Left cardiac atrium (tissue), 4 donors: ENCODE measurements around the gene YRDC. TPM values are rescaled to one million over a fixed set of nuclear protein-coding genes. Genes with fewer than 3 reads are reported as not detected.

Experiments used
- ATAC-seq, 2 donors: fragments of 200-7000 bp; cut with Tn5 transposase; one replicate each; pipeline ENCODE4 v1.9.1; 2020; ENCODE audit warnings: mild to moderate bottlenecking in 2 of 2, moderate library complexity in 2 of 2
- DNase-seq: peaks from one replicate; pipeline ENCODE4 v3.0.0-alpha.2; 2020
- intact Hi-C, 2 donors: fragments of 100-400 bp; cut with DNase I; formaldehyde crosslinking; loops; one replicate each; pipeline versions ENCODE4 v1.14.1 to v1.15.1; 2022 to 2023
- long read RNA-seq: library from polyadenylated mRNA; unstranded; transcript quantifications from one replicate; pipeline ENCODE4 v2.0.0, GENCODE V29; 2021
- total RNA-seq, 2 donors: library from RNA; stranded (reverse); fragmentation: NEBNext Ultra II Directional; extraction: Animal tissue kit (Norgen Biotek cat#: 25700); gene quantifications; one replicate each; pipeline ENCODE4 v1.2.1, GENCODE V29; 2021
- donor health status: DM: no; HTN: yes; CAD: no.
- donor health status: DM: no; HTN: yes; CAD: no; lungs with severe emphysema.
- donor health status: DM: yes; HTN: yes; CAD: no.
- donor health status: Dilated cardiomyopathy.

YRDC gene
- 1 to 10 TPM; 5.6 to 9.7 TPM for total RNA-seq
- long read RNA-seq = 0 reads

- intact Hi-C loops = loop anchor here in 1 of 2 donors (5.0 kb wide), 1 partner anchor 115 kb away; the partner anchor contains the start of gene CDCA8
- ATAC-seq = peak; percentile 95 to 96
- DNase-seq = peak; percentile 96
Measured at GRCh38 chr1:37807555-37808368, at the start of gene YRDC, which contains the start of gene C1orf122. Gene YRDC, minus strand, starts transcription at chr1:37808208. Its CDS starts 28 bp downstream, at chr1:37808180. Gene C1orf122, plus strand, starts transcription at chr1:37807790. Its CDS starts 615 bp downstream, at chr1:37808405.

GRCh38 chr1:37854406-37854805 is 46.4 kb upstream of the YRDC start:
- no peak for ATAC-seq
- intact Hi-C loops = no loop called here
- DNase-seq = no peak

DNA sequence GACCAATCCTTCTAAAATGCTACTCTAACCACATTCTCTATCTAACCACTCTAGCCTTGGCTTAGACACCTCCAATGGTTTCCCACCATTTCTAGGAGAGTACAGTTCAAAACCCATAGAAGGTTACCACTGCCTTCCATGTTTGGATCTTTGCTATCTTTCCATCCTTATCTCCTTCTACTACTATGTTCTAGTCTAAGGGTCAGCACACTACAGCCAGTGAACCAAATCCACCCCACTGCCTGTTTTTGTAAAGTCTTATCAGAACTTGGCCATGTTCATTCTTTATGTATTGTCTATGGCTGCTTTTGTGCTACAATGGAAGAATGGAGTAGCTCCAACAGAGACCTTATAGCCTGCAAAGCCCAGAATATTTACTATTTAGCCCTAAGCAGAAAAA is 45.1 kb upstream of the YRDC start:
- DNase-seq (no peak), ATAC-seq (no peak)
- intact Hi-C loops = no loop called here

DNA sequence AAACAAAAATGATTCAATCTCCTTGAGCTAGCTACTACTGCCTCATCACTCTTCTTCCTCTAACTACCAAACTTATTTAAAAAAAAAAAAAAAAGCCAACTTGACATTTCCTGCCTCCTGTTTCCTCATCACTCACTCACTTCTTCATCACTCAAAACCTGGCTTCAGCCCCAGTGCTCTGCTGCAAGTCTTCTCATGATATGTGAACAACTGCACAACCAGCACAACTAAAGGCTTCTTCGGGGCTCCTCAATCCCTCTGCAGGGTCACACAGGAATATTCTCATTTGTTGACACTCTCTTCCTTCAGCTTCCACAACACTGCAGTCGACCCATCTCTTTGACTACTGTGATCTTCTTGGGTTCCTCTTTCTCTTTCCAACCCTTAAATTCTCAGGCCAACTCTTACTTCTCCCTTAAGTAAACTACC is 43.8 kb upstream of the YRDC start:
- peak in 1 of 2 donors; percentile 29 for ATAC-seq
- intact Hi-C loops = no loop called here
- no peak for DNase-seq

DNA sequence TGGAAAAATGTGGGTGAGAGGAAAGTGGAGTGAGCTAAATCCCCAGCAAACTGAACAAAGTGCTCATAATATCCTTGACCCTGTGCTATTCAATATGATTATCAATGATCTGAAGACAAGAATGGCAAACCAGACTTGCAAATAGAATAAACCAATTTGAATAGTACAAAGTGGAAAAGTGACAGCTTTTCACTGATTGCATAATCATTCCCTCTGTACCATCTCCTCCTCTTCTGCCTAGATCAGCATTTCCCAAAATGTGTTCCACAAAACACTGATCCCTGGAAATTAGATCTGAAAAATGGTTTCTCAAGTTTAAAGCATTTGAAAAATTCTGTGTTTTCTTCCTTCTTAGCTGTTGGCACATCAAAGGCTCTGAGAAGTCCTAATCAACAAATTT is 43.3 kb upstream of the YRDC start:
- ATAC-seq (no peak), DNase-seq (no peak)
- intact Hi-C loops = no loop called here

GRCh38 chr1:37850352-37850955 is 42.4 kb upstream of the YRDC start:
- no peak for DNase-seq
- intact Hi-C loops = no loop called here
- no peak for ATAC-seq

DNA sequence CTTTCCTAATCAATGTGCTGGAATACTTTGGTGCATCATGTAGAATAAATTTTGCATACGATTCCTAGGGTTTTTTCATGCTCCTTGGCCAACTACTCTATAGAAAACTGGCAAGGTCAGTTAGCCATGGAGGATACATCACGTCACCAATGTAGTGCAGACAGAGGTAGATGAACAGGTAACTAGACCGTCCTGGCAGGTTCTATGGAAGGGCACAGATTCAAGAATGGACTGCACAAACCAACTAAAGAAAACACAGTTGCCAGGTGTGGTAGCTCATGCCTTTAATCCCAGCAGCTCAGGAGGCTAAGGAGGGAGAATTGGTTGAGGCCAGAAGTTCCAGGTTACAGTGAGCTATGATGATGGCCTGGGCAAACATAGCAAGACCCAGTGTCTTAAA is 41.5 kb upstream of the YRDC start:
- DNase-seq (no peak), ATAC-seq (no peak)
- intact Hi-C loops = no loop called here

GRCh38 chr1:37846647-37847339 is 38.8 kb upstream of the YRDC start:
- intact Hi-C loops = no loop called here
- DNase-seq = no peak
- no peak for ATAC-seq

DNA sequence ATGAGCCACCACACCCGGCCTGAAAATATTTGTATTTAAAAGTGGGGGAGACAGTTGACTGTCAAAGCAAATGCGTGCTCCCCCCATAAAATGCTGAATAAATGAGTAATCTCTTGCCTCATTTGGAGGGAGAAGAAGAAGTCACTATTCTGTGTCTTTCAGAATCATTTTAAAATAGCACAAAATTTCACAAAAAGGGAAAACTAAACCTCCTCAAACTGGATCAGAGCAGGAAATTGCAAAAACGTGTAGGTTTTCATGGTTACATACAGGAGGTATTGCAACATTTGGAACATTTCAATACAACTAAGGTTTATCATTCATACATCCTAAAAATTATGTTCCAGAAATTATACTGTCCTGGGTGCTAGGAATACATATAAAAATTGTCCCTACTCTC is 37.8 kb upstream of the YRDC start:
- intact Hi-C loops = no loop called here
- DNase-seq (no peak), ATAC-seq (no peak)

DNA sequence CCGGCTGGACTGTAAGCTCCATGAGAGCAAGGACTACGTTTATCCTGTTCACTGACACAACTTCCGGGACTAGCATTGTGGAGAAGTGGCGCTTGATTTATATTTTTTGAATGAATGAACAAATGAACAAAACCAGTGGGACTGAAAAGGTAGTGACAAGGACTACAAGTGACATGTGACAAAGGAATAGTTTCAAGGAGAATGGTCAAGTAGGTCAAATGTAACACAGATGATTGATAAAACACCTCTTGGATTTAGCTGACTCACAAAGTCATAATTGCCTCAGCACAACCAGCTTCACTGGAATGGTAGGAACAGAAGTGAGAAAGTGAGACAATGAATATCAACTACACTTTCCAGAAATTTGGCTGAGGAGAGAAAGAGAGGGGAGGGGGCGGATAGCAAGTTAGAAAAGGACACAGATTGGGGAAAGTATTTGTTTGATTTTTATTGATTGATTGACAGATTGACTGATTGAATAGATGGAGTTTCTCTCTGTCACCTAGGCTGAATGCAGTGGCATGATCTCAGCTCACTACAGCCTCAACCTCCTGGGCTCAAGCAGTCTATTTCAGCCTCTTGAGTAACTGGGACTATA is 37.1 kb upstream of the YRDC start:
- ATAC-seq (no peak), DNase-seq (no peak)
- intact Hi-C loops = no loop called here

GRCh38 chr1:37844536-37844935 is 36.5 kb upstream of the YRDC start:
- intact Hi-C loops = no loop called here
- no peak for ATAC-seq
- no peak for DNase-seq

- no peak for DNase-seq
- intact Hi-C loops = no loop called here
- ATAC-seq = no peak
Measured at GRCh38 chr1:37841652-37842051, 33.6 kb upstream of the YRDC start.

GRCh38 chr1:37840711-37841110 is 32.7 kb upstream of the YRDC start:
- DNase-seq = no peak
- no peak for ATAC-seq
- intact Hi-C loops = no loop called here

GRCh38 chr1:37839676-37840075 is 31.7 kb upstream of the YRDC start:
- DNase-seq = no peak
- ATAC-seq = no peak
- intact Hi-C loops = no loop called here

DNA sequence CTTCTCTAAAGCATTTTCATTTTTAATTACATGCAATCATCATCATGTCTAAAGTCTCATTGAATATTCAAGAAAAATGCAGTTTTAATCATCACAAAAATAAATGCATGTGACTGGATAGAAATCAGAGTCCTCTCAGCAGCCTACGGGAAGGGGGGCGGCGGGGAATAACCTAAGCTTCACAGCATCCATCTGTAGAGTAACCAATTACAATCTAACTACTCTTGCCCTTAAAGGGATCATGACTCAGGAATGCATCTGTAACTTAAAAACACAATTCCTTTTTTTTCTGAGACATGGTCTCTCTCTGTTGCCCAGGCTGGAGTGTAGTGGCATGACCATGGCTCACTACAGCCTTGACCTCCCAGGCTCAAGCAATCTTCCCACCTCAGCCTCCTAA is 28.8 kb upstream of the YRDC start:
- ATAC-seq (no peak), DNase-seq (no peak)
- intact Hi-C loops = no loop called here

DNA sequence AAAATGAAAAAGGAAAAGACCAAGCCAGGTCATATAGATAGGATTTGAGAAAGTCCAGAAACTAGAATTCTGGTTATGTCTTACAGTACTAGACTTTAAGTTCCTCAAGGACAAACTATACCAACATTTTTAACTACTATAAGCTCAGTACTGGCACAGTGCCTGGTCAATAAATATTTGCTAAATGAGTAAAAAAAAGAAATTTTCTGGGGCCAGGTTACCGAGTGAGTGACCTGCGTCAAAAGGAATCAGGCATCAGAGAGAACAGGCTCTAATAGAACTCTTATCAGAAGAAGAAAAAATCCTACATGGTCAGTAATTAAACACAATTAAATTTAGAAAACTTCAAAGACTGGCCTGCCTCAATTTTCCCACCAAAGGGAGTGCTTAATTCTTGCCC is 23.8 kb upstream of the YRDC start:
- intact Hi-C loops = no loop called here
- ATAC-seq (no peak), DNase-seq (no peak)

DNA sequence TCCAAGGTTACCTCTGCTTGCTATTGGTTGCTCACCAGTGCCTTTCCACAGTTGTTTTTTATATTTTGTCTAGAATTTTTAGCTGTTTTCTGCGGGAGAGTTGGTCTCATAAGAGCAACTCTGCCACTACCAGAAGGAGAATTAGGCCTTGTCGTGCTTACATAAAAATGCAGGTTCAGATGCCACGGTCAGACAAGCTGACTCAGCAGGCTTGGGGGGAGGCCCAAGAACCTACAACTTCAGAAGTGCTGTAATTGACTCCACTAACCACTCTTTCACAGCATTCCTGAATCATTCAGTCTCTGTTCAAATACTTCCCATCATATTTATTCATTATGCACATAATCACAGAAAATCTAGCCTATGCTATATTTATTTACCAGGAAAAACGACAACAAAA is 23.1 kb upstream of the YRDC start:
- ATAC-seq (no peak), DNase-seq (no peak)
- intact Hi-C loops = no loop called here

DNA sequence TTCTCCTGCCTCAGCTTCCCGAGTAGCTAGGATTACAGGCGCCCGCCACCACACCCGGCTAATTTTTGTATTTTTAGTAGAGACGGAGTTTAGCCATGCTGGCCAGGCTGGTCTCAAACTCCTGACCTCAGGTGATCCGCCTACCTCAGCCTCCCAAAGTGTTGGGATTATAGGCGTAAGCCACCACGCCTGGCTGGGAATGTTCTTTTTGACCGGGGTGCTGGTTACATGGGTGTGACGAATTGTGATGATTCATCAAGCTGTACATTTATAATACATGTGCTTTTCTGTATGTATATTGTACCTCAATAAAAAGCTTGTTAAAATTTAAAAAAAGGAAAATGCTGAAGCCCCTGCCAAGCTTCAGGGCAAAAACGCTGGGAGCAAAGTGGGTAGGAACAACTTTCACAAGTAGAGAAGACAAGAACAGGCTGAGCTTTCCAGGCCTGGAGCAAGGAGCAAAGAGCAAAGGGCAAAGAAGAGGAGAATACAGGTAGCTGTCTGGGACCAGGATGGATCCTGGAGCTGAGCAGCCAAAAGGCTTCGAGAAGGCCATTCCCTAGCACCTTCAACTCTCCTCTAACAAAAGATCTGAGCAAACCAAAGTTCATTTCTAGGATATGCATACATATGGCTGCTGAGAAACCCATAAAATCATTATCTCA is 20.5 kb upstream of the YRDC start:
- intact Hi-C loops = no loop called here
- DNase-seq = no peak
- no peak for ATAC-seq

DNA sequence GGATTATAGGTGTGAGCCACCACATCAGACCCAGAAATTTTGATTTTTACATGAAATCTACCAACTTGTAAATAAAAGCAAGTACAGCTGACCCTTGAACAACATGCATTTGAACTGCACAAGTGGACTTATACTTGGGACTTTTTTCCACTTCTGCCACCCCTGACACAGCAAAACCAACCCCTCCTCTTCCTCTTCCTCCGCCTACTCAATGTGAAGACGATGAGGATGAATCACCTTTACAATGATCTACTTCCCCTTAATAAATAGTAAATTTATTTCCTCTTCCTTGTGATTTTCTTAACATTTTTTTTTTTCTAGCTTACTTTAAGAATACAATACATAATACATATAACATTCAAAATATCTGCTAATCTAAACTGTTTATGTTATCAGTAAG is 17.5 kb upstream of the YRDC start:
- intact Hi-C loops = no loop called here
- ATAC-seq = no peak
- no peak for DNase-seq
